Parathyroid adenoma (tissue), 2 donors: Measurements from ENCODE around the gene SORBS1.

Source experiments
- H2AFZ ChIP-seq: fragments of 300-600 bp; sonication (generic); one replicate; pipeline ENCODE4 v1.7.0; 2017; ENCODE audit warnings: antibody characterized with exemption, mild to moderate bottlenecking
- H3K27ac ChIP-seq: fragments of 300-600 bp; sonication (generic); one replicate; pipeline ENCODE4 v1.7.0; 2017
- H3K27me3 ChIP-seq: fragments of 300-600 bp; sonication (generic); one replicate; pipeline ENCODE4 v1.7.0; 2017; ENCODE audit warnings: low read length; ENCODE audit not compliant: control insufficient read depth, insufficient read depth
- H3K36me3 ChIP-seq: fragments of 300-600 bp; sonication (generic); one replicate; pipeline ENCODE4 v1.7.0; 2017; ENCODE audit warnings: low read length; ENCODE audit not compliant: control insufficient read depth, insufficient read depth
- H3K4me1 ChIP-seq: fragments of 300-600 bp; sonication (generic); one replicate; pipeline ENCODE4 v1.7.0; 2017; ENCODE audit warnings: control low read depth
- H3K4me2 ChIP-seq: fragments of 300-600 bp; sonication (generic); one replicate; pipeline ENCODE4 v1.7.0; 2017; ENCODE audit warnings: low read length
- H3K4me3 ChIP-seq: fragments of 300-600 bp; sonication (generic); one replicate; pipeline ENCODE4 v1.7.0; 2017; ENCODE audit warnings: low read depth, low read length
- H3K79me2 ChIP-seq: fragments of 300-600 bp; sonication (generic); one replicate; pipeline ENCODE4 v1.7.0; 2017; ENCODE audit warnings: control low read depth
- H3K9ac ChIP-seq: fragments of 300-600 bp; sonication (generic); one replicate; pipeline ENCODE4 v1.7.0; 2017; ENCODE audit warnings: mild to moderate bottlenecking
- H3K9me3 ChIP-seq: fragments of 300-600 bp; sonication (generic); one replicate; pipeline ENCODE4 v1.7.0; 2017; ENCODE audit warnings: low read length; ENCODE audit not compliant: control insufficient read depth
- CTCF ChIP-seq: fragments of 300-600 bp; sonication (generic); IDR thresholded peaks from one replicate; pipeline ENCODE4 v1.7.0; 2017; ENCODE audit warnings: antibody characterized with exemption, mild to moderate bottlenecking
- donor health status: primary hyperparathyroidism.

Gene SORBS1

GRCh38 chr10:95540514-95541052 is 20.6 kb downstream of the SORBS1 start:
- no peak overlapping the region for H3K4me3 ChIP-seq
- H3K4me1 ChIP-seq: no peaks in the 10 kb centered on the region
- no peaks in the 10 kb centered on the region for H3K79me2 ChIP-seq
- no peak overlapping the region for H3K27ac ChIP-seq
- TF ChIP-seq CTCF: no peak
- H3K27me3 ChIP-seq: no peaks in the 10 kb centered on the region
- no peaks in the 10 kb centered on the region for H3K9me3 ChIP-seq
- no peak overlapping the region for H2AFZ ChIP-seq
- no peak overlapping the region for H3K9ac ChIP-seq
- no peaks in the 10 kb centered on the region for H3K36me3 ChIP-seq
- no peak overlapping the region for H3K4me2 ChIP-seq

- H3K27ac ChIP-seq: no peak overlapping the region
- TF ChIP-seq CTCF: no peak
- no peaks in the 10 kb centered on the region for H3K36me3 ChIP-seq
Measured at GRCh38 chr10:95539560-95540284, 21.4 kb downstream of the SORBS1 start.

DNA sequence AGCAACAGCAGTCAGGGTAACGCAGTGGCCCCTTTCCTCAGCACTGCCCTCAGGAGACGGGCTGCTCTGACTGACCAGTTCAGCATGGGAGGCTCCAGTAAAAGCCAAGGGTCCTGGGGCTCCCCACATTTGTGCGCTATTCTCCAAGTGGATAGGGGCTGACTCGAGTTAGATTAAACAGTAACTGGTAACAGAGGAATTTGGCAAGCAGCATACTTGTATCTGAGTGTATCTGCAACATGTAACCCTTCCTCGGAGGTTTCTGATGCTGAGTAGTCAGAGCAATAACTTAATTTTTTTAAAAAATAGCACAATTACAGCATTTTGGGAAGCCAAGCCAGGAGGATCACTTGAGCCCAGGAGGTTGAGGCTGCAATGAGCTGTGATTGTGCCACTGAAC is 22.8 kb downstream of the SORBS1 start:
- Histone ChIP-seq H3K4me1 (no peaks in the 10 kb centered on the region), H3K27ac (no peak overlapping the region), H3K36me3 (no peaks in the 10 kb centered on the region), H3K27me3 (no peaks in the 10 kb centered on the region), H3K4me2 (no peak overlapping the region), H3K9me3 (no peaks in the 10 kb centered on the region), H3K79me2 (peaks cover 3% of the 10 kb centered on the region), H3K4me3 (no peak overlapping the region), H3K9ac (no peak overlapping the region), H2AFZ (no peak overlapping the region)
- no peak for TF ChIP-seq CTCF

More at GRCh38 chr10:95539560-95540284, 21.4 kb downstream of the SORBS1 start:
- Histone ChIP-seq H3K9ac (no peak overlapping the region), H3K79me2 (peaks cover 3% of the 10 kb centered on the region), H3K4me2 (no peak overlapping the region), H3K27me3 (no peaks in the 10 kb centered on the region), H3K9me3 (no peaks in the 10 kb centered on the region), H2AFZ (no peak overlapping the region), H3K4me3 (no peak overlapping the region), H3K4me1 (no peaks in the 10 kb centered on the region)

GRCh38 chr10:95537542-95537927 is 23.6 kb downstream of the SORBS1 start:
- H3K4me1 ChIP-seq: no peaks in the 10 kb centered on the region
- peaks cover 5% of the 10 kb centered on the region for H3K79me2 ChIP-seq
- no peak overlapping the region for H3K9ac ChIP-seq
- H3K4me3 ChIP-seq: no peak overlapping the region
- TF ChIP-seq CTCF: no peak
- H3K36me3 ChIP-seq: no peaks in the 10 kb centered on the region
- H2AFZ ChIP-seq: no peak overlapping the region
- H3K4me2 ChIP-seq: no peak overlapping the region
- H3K27ac ChIP-seq: no peak overlapping the region
- H3K27me3 ChIP-seq: no peaks in the 10 kb centered on the region
- H3K9me3 ChIP-seq: no peaks in the 10 kb centered on the region
